ENCODE measurements around the gene TFB1M.

TFB1M gene

GRCh38 chr6:155328074-155328538 lies 13.8 kb upstream of the TFB1M start:
- no peak for TF ChIP-seq CTCF (IDR thresholded peaks at IDR 0.05; ENCODE audit: insufficient read depth, low read length, poor library complexity, severe bottlenecking)
- DNase-seq (ENCODE audit: extremely low read depth, insufficient read length): no peak
- H3K4me3 ChIP-seq (replicated peaks; ENCODE audit: low read depth, low read length): no peak overlapping the region
- H3K27me3 ChIP-seq (replicated peaks; ENCODE audit: control insufficient read depth, insufficient read depth, low read length): no peaks in the 10 kb centered on the region
- no peaks in the 10 kb centered on the region for H3K36me3 ChIP-seq (ENCODE audit: control insufficient read depth, insufficient read depth, low read length)

- H3K4me3 ChIP-seq (replicated peaks; ENCODE audit: low read depth, low read length): no peak overlapping the region
- DNase-seq (ENCODE audit: extremely low read depth, insufficient read length): no peak
- no peaks in the 10 kb centered on the region for H3K36me3 ChIP-seq (ENCODE audit: control insufficient read depth, insufficient read depth, low read length)
- peak; percentile 58 for TF ChIP-seq CTCF (IDR thresholded peaks at IDR 0.05; ENCODE audit: insufficient read depth, low read length, poor library complexity, severe bottlenecking)
- no peaks in the 10 kb centered on the region for H3K27me3 ChIP-seq (replicated peaks; ENCODE audit: control insufficient read depth, insufficient read depth, low read length)
These were observed 13.2 kb upstream of the TFB1M start for GRCh38 chr6:155327326-155328073.

- no peak overlapping the region for H3K4me3 ChIP-seq (replicated peaks; ENCODE audit: low read depth, low read length)
- DNase-seq (ENCODE audit: extremely low read depth, insufficient read length): no peak
- no peak for TF ChIP-seq CTCF (IDR thresholded peaks at IDR 0.05; ENCODE audit: insufficient read depth, low read length, poor library complexity, severe bottlenecking)
- H3K36me3 ChIP-seq (ENCODE audit: control insufficient read depth, insufficient read depth, low read length): no peaks in the 10 kb centered on the region
- H3K27me3 ChIP-seq (replicated peaks; ENCODE audit: control insufficient read depth, insufficient read depth, low read length): no peaks in the 10 kb centered on the region
These were observed 11.6 kb upstream of the TFB1M start for GRCh38 chr6:155325700-155326516.

- no peak overlapping the region for H3K4me3 ChIP-seq (replicated peaks; ENCODE audit: low read depth, low read length)
- H3K27me3 ChIP-seq (replicated peaks; ENCODE audit: control insufficient read depth, insufficient read depth, low read length): no peaks in the 10 kb centered on the region
- no peak for TF ChIP-seq CTCF (IDR thresholded peaks at IDR 0.05; ENCODE audit: insufficient read depth, low read length, poor library complexity, severe bottlenecking)
- no peak for DNase-seq (ENCODE audit: extremely low read depth, insufficient read length)
- H3K36me3 ChIP-seq (ENCODE audit: control insufficient read depth, insufficient read depth, low read length): no peaks in the 10 kb centered on the region
These were observed 10.7 kb upstream of the TFB1M start for GRCh38 chr6:155324993-155325392.

GRCh38 chr6:155324172-155324571 lies 9.9 kb upstream of the TFB1M start:
- DNase-seq (ENCODE audit: extremely low read depth, insufficient read length): no peak
- H3K4me3 ChIP-seq (replicated peaks; ENCODE audit: low read depth, low read length): no peak overlapping the region
- TF ChIP-seq CTCF (IDR thresholded peaks at IDR 0.05; ENCODE audit: insufficient read depth, low read length, poor library complexity, severe bottlenecking): no peak
- no peaks in the 10 kb centered on the region for H3K27me3 ChIP-seq (replicated peaks; ENCODE audit: control insufficient read depth, insufficient read depth, low read length)
- H3K36me3 ChIP-seq (ENCODE audit: control insufficient read depth, insufficient read depth, low read length): no peaks in the 10 kb centered on the region
